Activated T-helper 1 cell treated with Interleukin-2 at 50 U/mL for 16 hours (primary cell): ENCODE data around the gene FAM118A.

Experiments
- DNase-seq: peaks from one replicate; pipeline ENCODE4 v3.0.0-alpha.2; 2020; ENCODE audit warnings: low read depth

FAM118A gene

GRCh38 chr22:45381348-45381747, 71.6 kb downstream of the FAM118A start:
- no peak for DNase-seq

GRCh38 chr22:45389546-45389945, 79.8 kb downstream of the FAM118A start:
- no peak for DNase-seq
